Activated T-cell treated with anti-CD3 and anti-CD28 coated beads for 24 hours (primary cell): Measurements from ENCODE around the gene TSPAN11.

ENCODE experiments used
- DNase-seq: peaks from one replicate; pipeline ENCODE4 v3.0.0-alpha.2; 2020; ENCODE audit warnings: low read depth

Gene TSPAN11

DNA sequence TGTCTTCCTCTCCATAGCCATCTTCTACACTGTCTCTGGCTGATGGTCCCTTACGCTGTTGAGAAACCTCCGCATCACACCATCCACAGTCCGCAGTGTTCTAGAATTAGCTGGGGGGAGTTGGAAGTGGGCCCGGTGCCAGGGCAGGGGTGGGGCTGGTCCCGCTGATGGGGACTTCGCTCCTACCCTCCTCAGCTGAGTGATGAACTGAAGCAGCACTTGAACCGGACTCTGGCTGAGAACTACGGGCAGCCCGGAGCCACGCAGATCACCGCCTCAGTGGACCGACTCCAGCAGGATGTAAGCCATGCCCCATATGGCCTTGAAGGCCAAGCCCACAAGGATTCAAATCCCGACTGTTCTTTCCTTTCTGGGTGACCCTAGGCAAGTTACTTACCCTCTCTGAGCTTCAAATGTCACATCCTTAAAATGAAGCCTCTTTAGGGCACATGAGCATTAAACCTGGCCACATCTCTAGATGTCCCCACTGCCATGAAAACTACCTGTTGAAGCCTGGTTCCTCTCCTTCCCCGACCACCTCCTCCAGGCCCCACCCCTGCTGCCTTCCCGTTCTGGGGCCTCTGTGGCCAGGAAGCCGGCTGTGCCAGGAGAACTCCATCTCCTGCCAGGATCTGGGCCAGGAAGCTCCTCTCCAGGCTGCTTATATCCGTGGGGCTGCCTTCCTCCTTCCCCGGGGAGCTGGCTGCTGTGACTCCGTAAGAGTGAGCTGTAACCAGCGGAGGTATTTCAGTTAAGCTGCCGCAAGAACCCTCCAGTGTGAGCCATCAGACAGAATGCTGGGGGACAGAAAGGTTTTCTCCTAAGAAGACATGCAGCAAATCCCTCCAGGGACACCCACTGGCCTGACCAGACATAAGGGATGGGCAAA, 53.1 kb downstream of the TSPAN11 start:
- DNase-seq, result no peak

- no peak for DNase-seq
These were observed 54.6 kb downstream of the TSPAN11 start for GRCh38 chr12:30980955-30981662.

GRCh38 chr12:30982413-30982812, 55.9 kb downstream of the TSPAN11 start:
- DNase-seq, result no peak

- DNase-seq, result no peak
These were observed 59.4 kb downstream of the TSPAN11 start for GRCh38 chr12:30985814-30986452.

DNA sequence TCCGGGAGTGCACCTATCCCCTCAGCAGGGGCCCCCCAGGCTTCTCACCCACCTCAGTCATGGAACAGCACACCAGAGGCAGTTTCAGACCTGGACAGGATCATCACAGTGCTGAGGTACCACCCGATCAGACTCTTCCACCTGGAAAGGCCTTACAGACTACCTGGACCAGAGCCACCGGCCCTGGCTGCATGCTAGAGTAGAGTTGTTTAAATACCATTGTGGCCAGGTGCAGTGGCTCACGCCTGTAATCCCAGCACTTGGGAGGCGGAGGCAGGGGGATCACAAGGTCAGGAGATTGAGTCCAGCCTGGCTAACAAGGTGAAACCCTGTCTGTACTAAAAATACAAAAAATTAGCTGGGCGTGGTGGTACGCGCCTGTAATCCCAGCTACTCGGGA, 61.5 kb downstream of the TSPAN11 start:
- DNase-seq, result no peak

DNA sequence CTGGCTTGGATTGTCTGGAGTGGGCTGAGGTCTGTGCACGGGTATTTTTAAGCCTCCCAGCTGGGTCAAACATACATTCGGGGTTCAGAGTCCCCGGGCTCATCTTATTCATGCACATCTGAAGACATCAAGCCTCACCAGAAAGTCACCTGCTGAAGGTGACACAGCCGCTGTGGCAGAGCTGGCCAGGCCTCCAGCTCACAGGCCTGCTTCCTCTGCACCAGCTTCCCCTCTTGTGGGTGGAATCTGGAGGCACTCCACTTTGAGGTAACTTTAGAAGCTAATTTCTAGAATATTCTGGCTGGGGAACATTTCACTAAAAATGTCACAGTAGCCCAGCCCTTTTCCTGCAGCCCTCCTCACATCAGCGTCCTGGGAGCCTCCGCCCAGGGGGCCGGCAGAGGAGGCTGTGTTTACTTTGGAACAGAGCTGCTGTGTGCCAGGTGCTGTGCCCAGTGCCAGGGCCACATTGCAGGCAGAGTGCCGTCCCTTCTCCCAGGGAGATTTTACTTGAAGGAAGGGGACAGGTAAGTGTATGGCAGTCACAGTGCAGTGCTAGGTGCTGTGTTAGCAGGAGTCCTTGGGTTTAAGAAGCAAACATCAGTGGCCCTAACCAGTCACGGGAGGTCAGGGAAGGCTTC, 62.2 kb downstream of the TSPAN11 start:
- no peak for DNase-seq

GRCh38 chr12:30989754-30990153, 63.2 kb downstream of the TSPAN11 start:
- DNase-seq, result no peak

DNA sequence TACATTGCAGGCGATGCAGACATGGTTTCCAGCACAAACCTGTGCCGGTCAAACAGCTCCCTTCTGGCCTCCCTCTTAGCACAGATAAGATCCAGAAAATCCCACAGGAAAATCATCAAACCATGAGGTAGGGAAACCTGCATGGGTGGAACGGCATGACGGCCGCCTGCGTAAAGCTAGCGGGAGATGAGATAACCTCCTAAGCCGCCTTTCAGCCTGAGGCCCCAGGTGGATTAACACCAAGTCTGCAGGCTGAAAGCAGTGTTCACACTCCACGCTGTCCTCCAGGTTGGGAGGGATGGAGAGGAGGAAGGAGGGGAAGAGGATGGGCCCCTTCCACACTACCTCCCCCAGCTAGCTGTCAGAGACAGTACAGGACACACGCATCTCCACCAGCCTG, 63.8 kb downstream of the TSPAN11 start:
- no peak for DNase-seq

DNA sequence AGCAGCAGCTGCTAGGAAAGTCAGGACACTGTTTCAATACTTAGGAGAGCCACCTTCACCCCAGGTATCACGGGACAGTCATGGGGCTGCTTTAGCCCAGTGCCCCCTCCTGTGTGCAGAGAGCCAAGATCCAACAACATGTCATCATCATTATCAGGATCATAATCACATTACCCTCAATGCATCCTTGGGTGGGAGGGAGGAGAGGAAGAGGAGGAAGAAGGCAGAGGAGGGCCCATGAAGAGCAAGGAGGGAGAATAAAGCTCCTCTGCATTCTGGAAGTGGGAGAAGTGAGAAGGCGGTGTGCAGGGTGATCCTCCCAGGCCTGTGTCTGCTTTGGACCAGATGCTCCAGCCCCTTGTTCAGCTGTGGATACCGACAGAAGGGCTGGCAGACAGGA, 64.2 kb downstream of the TSPAN11 start:
- no peak for DNase-seq

GRCh38 chr12:30991466-30991865, 64.9 kb downstream of the TSPAN11 start:
- no peak for DNase-seq

DNA sequence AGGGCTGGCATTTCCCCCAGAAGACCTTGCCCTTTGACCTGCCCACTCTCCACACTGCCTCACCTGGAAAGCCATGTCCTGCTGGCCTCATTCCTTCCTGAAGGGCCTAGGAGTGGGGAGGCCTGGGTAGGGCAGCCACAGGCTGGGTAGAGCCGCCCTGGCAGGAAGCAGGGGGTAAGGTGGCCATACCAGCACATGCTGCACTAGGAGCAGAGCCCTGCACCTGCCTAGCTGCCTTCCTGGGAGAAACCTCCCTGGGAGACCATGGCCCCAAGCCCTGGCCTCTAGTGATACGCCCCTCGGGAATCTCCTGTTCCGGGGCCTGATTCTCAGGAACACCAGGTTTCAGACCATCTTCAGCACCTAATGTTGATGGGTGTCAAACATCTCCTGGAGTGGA, 65.8 kb downstream of the TSPAN11 start:
- DNase-seq, result no peak

GRCh38 chr12:30993766-30994165, 67.2 kb downstream of the TSPAN11 start:
- DNase-seq, result no peak

- DNase-seq, result no peak
These were observed 67.7 kb downstream of the TSPAN11 start for GRCh38 chr12:30994274-30994673.

GRCh38 chr12:30996255-30996654, 69.7 kb downstream of the TSPAN11 start:
- DNase-seq, result no peak

DNA sequence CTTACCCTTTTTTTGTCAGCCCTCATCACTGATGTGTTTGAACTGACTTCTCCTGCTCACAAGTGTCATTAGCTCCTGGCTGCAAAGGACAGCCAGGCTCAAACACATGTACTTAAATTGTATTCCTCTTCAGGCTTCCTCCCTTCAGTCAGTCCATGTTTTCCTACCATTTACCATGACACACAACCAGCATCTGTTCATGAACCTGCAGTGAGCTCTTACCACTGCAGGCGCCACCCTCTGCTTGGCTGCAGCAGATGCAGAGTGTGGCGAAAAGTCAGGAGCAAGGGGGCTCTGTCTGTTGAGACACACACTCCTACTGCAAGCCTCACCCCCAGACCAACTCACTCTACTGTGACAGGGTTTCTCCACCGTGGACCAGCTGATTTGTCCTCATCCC, 70.2 kb downstream of the TSPAN11 start:
- no peak for DNase-seq

- DNase-seq, result no peak
These were observed 71.3 kb downstream of the TSPAN11 start for GRCh38 chr12:30997685-30998440.

GRCh38 chr12:30999011-30999410, 72.5 kb downstream of the TSPAN11 start:
- DNase-seq, result no peak

- DNase-seq, result no peak
These were observed 73.2 kb downstream of the TSPAN11 start for GRCh38 chr12:30999723-31000122.

- DNase-seq, result no peak
These were observed 74.2 kb downstream of the TSPAN11 start for GRCh38 chr12:31000751-31001150.

DNA sequence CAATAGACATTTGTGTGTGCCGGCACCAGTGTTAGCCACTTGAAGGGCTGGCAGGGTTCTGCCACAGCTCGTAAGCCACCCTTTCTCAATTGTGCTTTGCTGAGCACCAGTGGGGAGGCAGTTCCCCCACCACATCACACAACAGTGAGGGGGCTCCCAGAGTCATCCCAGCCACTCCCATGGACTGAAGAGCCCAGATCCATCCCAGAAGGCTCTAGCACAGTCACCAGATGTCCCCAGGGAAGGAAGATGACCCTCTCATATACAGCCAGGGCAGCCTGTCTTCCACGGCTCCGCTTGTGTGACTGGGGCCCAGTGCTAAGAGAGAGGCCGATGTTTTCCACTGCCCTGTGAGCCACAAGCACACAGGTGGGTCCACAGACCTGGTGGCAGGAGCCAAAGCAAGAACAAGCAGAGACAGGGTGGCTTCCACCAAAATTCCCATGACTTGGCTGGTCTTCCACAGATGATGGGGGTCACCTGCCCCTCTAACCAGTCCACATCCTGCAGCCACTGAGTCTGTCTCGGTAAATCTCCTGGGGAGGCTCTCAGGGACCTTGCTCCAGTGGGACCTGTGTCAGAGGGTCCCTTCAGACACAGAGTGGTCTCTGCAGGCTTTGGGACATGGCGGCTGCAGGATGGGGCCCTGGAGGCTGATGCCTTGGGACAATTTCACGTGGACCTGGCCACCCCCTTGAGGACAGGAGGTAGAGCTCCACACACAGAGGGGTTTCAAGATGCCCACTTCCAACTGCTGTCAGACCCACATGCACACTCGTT, 75.2 kb downstream of the TSPAN11 start:
- no peak for DNase-seq

DNA sequence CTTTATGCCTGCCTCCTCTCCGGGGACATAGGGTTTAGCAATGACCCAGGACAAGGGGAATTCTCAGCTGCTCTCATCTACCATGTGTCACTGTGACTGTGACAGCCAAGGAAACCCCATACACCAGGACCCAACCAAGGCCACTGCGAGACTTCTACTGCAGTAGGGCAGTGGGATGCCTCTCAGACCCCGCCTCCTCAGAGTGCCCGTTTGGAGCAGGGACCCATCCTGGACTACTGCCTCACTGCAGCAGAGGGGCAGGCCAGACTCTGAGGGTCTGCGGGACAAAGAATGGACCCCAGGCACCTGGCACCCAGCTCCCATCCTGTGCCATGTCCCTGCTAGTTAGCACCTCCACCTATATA, 75.8 kb downstream of the TSPAN11 start:
- no peak for DNase-seq
